ENCODE data around the gene FSTL5. TPM values are rescaled to one million over a fixed set of nuclear protein-coding genes. Genes with fewer than 3 reads are reported as not detected.

FSTL5 gene
- total and polyA plus RNA-seq, 4 donors, result 0.01 to 0.08 TPM; not detected in 2

DNA sequence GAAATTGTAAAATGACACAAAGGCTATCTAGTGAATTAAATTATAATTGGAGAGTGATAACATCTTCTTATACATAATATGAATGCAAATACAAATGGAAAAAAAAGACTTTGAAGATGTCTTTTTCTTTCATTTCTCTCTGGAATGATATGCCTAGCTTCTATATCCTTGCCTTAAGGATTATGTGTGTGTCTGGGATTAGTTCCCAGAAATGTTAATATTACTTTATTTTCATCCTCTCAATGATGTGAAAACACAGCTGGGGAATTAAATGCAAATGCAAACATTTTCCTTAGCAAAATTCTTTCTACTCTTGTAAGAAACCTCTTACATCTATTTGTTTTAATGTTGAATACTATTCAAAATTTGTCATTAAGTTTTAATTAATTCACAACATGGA is 441.9 kb downstream of the FSTL5 start:
- no peak overlapping the region for H3K4me3 ChIP-seq (ENCODE audit: low read depth in 1 of 3, low read length in 3 of 3)
- H3K27ac ChIP-seq (ENCODE audit: low read depth in 1 of 2, low read length in 2 of 2), result no peak overlapping the region
- H3K9ac ChIP-seq (ENCODE audit: low read depth in 1 of 2, low read length in 2 of 2), result no peak overlapping the region
- no peaks in the 10 kb centered on the region for H3K36me3 ChIP-seq (ENCODE audit: control insufficient read depth in 4 of 4, insufficient read depth in 3 of 4, low read depth in 1 of 4, low read length in 3 of 4)
- no peak for DNase-seq (ENCODE audit: low spot score)
- H3K9me3 ChIP-seq (ENCODE audit: control insufficient read depth in 4 of 4, low read length in 3 of 4), result no peaks in the 10 kb centered on the region
- TF ChIP-seq REST (IDR thresholded peaks at IDR 0.05) (no peak), HNF4A (conservative IDR thresholded peaks at IDR 0.05) (no peak), FOXA2 (IDR thresholded peaks at IDR 0.05) (no peak), RAD21 (IDR thresholded peaks at IDR 0.05) (no peak)
- TF ChIP-seq, protein P1, sequence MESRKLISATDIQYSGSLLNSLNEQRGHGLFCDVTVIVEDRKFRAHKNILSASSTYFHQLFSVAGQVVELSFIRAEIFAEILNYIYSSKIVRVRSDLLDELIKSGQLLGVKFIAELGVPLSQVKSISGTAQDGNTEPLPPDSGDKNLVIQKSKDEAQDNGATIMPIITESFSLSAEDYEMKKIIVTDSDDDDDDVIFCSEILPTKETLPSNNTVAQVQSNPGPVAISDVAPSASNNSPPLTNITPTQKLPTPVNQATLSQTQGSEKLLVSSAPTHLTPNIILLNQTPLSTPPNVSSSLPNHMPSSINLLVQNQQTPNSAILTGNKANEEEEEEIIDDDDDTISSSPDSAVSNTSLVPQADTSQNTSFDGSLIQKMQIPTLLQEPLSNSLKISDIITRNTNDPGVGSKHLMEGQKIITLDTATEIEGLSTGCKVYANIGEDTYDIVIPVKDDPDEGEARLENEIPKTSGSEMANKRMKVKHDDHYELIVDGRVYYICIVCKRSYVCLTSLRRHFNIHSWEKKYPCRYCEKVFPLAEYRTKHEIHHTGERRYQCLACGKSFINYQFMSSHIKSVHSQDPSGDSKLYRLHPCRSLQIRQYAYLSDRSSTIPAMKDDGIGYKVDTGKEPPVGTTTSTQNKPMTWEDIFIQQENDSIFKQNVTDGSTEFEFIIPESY (IDR thresholded peaks at IDR 0.05), result no peak
- H3K27me3 ChIP-seq (ENCODE audit: control insufficient read depth in 4 of 4, insufficient read depth in 4 of 4, low read length in 3 of 4), result no peaks in the 10 kb centered on the region
- peaks cover 0 to 6% (median 0%) of the 10 kb centered on the region in 4 donors for H3K4me1 ChIP-seq (ENCODE audit: control insufficient read depth in 4 of 4, insufficient read depth in 4 of 4, low read length in 3 of 4)

DNA sequence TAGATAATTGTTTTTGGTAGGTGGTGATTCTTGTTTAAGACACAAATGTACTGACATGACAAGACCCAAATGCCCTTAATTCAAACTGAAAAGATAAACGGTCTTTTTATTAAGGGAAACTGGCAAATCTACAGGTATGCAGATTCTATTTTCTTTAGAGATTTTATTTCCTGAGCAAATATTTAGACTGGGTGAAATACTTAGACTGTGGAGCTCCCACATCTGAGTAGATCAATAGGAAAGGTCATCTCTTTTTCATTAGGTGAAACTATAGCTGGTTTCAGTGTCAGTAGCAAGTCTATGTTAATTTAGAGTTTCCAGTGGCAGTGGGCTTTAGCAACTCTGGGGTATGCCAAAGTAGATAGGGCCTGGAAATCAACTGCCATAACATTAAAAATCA is 446.7 kb downstream of the FSTL5 start:
- no peak for TF ChIP-seq GABPA (IDR thresholded peaks at IDR 0.05 in 1 of 2, conservative IDR thresholded peaks at IDR 0.05 in 1 of 2)
- TF ChIP-seq, protein P2, sequence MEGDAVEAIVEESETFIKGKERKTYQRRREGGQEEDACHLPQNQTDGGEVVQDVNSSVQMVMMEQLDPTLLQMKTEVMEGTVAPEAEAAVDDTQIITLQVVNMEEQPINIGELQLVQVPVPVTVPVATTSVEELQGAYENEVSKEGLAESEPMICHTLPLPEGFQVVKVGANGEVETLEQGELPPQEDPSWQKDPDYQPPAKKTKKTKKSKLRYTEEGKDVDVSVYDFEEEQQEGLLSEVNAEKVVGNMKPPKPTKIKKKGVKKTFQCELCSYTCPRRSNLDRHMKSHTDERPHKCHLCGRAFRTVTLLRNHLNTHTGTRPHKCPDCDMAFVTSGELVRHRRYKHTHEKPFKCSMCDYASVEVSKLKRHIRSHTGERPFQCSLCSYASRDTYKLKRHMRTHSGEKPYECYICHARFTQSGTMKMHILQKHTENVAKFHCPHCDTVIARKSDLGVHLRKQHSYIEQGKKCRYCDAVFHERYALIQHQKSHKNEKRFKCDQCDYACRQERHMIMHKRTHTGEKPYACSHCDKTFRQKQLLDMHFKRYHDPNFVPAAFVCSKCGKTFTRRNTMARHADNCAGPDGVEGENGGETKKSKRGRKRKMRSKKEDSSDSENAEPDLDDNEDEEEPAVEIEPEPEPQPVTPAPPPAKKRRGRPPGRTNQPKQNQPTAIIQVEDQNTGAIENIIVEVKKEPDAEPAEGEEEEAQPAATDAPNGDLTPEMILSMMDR (IDR thresholded peaks at IDR 0.05; ENCODE audit: low read depth, low read length, missing input control), result no peak
- no peak for TF ChIP-seq REST (IDR thresholded peaks at IDR 0.05)
- no peak for TF ChIP-seq HNF4G (IDR thresholded peaks at IDR 0.05)
- TF ChIP-seq, protein P1 (IDR thresholded peaks at IDR 0.05), result no peak
- no peak for TF ChIP-seq JUND (IDR thresholded peaks at IDR 0.05)
- TF ChIP-seq, protein P3, sequence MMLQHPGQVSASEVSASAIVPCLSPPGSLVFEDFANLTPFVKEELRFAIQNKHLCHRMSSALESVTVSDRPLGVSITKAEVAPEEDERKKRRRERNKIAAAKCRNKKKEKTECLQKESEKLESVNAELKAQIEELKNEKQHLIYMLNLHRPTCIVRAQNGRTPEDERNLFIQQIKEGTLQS (IDR thresholded peaks at IDR 0.05), result no peak
- TF ChIP-seq RAD21 (IDR thresholded peaks at IDR 0.05), result no peak
- TF ChIP-seq YY1 (IDR thresholded peaks at IDR 0.05), result no peak
- TF ChIP-seq RXRA (IDR thresholded peaks at IDR 0.05), result no peak
- no peak for TF ChIP-seq FOXA1 (IDR thresholded peaks at IDR 0.05)
- TF ChIP-seq, protein P4, sequence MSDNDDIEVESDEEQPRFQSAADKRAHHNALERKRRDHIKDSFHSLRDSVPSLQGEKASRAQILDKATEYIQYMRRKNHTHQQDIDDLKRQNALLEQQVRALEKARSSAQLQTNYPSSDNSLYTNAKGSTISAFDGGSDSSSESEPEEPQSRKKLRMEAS (IDR thresholded peaks at IDR 0.05), result no peak
- TF ChIP-seq SP1 (IDR thresholded peaks at IDR 0.05), result no peak
- no peak for TF ChIP-seq NR2F2 (IDR thresholded peaks at IDR 0.05)
- no peak for TF ChIP-seq HNF4A (conservative IDR thresholded peaks at IDR 0.05)
- TF ChIP-seq TAF1 (conservative IDR thresholded peaks at IDR 0.05), result no peak
- no peak overlapping the region for H3K4me3 ChIP-seq (ENCODE audit: low read depth in 1 of 3, low read length in 3 of 3)
- 27% methylated on average over 1 of the region's 1 CpG for WGBS
- H3K27me3 ChIP-seq (ENCODE audit: control insufficient read depth in 4 of 4, insufficient read depth in 4 of 4, low read length in 3 of 4), result no peaks in the 10 kb centered on the region
- H3K36me3 ChIP-seq (ENCODE audit: control insufficient read depth in 4 of 4, insufficient read depth in 3 of 4, low read depth in 1 of 4, low read length in 3 of 4), result no peaks in the 10 kb centered on the region
- no peaks in the 10 kb centered on the region for H3K9me3 ChIP-seq (ENCODE audit: control insufficient read depth in 4 of 4, low read length in 3 of 4)
- no peak overlapping the region for H3K9ac ChIP-seq (ENCODE audit: low read depth in 1 of 2, low read length in 2 of 2)
- peaks cover 0 to 6% (median 0%) of the 10 kb centered on the region in 4 donors for H3K4me1 ChIP-seq (ENCODE audit: control insufficient read depth in 4 of 4, insufficient read depth in 4 of 4, low read length in 3 of 4)
- no peak overlapping the region for H3K27ac ChIP-seq (ENCODE audit: low read depth in 1 of 2, low read length in 2 of 2)
- DNase-seq (ENCODE audit: low spot score), result no peak
